Cardiac muscle cell (in vitro differentiated cells and primary cell): ENCODE results near the gene HERC5. TPM values are rescaled to one million over a fixed set of nuclear protein-coding genes. Genes with fewer than 3 reads are reported as not detected.

ENCODE experiments used
- DNase-seq, 2 donors: peaks; one replicate each; pipeline versions ENCODE4 v3.0.0 to v3.0.0-alpha.2; 2010 to 2017; ENCODE audit warnings: low read depth in 1 of 2, low spot score in 1 of 2
- H3K27ac ChIP-seq: fragments of 200-600 bp; sonication (generic); 2 replicates; pipeline ENCODE4 v1.5.1; 2016
- H3K27me3 ChIP-seq: fragments of 200-600 bp; sonication (generic); 2 replicates; pipeline ENCODE4 v1.6.0; 2016; ENCODE audit warnings: control low read depth
- H3K36me3 ChIP-seq: fragments of 200-600 bp; sonication (generic); 2 replicates; pipeline ENCODE4 v1.5.1; 2016; ENCODE audit warnings: control low read depth
- H3K4me1 ChIP-seq: fragments of 200-600 bp; sonication (generic); 2 replicates; pipeline ENCODE4 v1.8.1; 2017; ENCODE audit warnings: low read depth, mild to moderate bottlenecking, mixed run types
- H3K4me3 ChIP-seq: fragments of 200-600 bp; sonication (generic); 2 replicates; pipeline ENCODE4 v1.5.1; 2016; ENCODE audit warnings: mild to moderate bottlenecking
- H3K9me3 ChIP-seq: fragments of 200-600 bp; sonication (generic); 2 replicates; pipeline ENCODE4 v1.5.1; 2017; ENCODE audit warnings: low read depth, mild to moderate bottlenecking, control low read depth
- polyA plus RNA-seq: library from polyadenylated mRNA; unstranded; fragments of >200 nt; fragmentation: Nextera tagmentation; extraction: Ambion mirVana; gene quantifications from 2 replicates; pipeline ENCODE4 v1.2.1, GENCODE V29; 2016
- total RNA-seq: library from RNA; depleted of rRNA; stranded (reverse); fragments of >200 nt; gene quantifications from 2 replicates; pipeline ENCODE4 v1.2.3, GENCODE V29; 2016
- TF ChIP-seq, protein P1 (sequence below): IDR thresholded peaks from 2 replicates; pipeline ENCODE4 v1.5.1; 2012; ENCODE audit warnings: low read depth, mild to moderate bottlenecking, low read length

Gene HERC5
- total and polyA plus RNA-seq, 2 experiments from 2014 or later = 1.1 to 2.4 TPM

DNA sequence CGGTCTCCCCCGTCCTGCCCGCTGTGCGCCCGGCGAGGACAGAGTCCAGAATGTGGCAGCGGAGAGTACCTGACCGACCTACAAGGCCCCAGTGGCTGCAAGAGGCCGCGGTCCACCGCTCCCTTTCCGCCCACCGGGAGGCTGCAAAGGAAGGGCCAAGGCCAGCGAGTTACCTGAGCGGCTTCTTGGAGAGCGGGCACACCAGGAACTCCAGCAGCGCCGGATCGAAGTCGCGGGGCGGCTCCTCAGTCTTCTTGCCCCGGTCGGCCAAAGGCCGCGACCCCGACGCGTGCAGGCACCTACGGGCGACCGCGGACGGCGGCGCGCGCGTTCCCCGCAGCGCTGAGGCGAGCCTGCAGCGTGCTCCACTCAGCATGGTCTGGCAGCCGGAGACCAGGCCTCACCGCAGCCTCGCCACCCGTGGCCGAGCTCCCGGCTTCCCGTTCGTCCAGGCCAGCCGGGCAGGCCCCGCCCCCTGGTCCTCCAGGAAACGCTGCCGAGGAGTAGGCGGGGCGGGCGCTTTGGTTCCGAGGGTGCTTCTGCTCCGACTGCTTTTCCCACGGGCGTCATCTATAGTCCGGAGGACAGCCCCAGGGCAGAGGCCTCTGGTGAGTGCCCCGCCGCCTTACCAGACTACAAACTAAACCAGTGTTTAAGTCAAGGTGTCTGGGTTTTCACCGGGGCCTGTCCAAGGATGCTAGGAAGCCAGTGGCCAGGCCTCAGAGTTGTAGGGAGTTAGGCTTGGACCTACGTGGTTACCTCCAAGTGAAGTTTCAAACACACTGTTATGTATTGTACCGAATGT lies 66.6 kb downstream of the HERC5 start, which contains the start of gene PYURF:
Gene PYURF (minus strand): TSS at position 452 of the 805 bp plus-strand sequence. CDS start 76 bp downstream, at position 376.
- Histone ChIP-seq H3K4me3 (peak within 1 kb of the TSS; percentile 70), H3K27me3 (no peaks in the 10 kb centered on the region), H3K36me3 (peaks cover 14% of the 10 kb centered on the region), H3K9me3 (no peaks in the 10 kb centered on the region), H3K4me1 (peaks cover 13% of the 10 kb centered on the region), H3K27ac (peak within 1 kb of the TSS; percentile 97)
- TF ChIP-seq, protein P1, sequence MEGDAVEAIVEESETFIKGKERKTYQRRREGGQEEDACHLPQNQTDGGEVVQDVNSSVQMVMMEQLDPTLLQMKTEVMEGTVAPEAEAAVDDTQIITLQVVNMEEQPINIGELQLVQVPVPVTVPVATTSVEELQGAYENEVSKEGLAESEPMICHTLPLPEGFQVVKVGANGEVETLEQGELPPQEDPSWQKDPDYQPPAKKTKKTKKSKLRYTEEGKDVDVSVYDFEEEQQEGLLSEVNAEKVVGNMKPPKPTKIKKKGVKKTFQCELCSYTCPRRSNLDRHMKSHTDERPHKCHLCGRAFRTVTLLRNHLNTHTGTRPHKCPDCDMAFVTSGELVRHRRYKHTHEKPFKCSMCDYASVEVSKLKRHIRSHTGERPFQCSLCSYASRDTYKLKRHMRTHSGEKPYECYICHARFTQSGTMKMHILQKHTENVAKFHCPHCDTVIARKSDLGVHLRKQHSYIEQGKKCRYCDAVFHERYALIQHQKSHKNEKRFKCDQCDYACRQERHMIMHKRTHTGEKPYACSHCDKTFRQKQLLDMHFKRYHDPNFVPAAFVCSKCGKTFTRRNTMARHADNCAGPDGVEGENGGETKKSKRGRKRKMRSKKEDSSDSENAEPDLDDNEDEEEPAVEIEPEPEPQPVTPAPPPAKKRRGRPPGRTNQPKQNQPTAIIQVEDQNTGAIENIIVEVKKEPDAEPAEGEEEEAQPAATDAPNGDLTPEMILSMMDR = no peak
- DNase-seq = peak; percentile 96 to 98

DNA sequence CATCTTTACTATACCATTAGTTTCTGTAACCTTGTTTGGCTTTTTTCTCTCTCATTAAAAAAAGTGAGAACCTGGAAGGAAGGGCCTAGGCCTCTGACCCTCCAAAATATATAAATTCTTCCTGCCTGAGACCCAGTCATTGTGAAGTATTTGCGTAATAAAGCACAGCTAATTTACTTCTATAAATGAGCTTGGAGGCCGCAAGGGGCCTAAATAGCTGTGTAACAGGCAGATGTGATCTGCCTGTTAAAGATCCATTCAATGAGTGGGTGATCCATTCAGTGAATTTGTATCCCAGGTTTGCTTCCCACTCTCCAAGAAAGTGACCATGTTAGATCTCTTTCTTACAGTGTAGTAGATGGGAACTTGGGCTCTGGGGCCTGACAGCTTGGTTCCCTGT lies 67.3 kb downstream of the HERC5 start:
- Histone ChIP-seq H3K36me3 (peaks cover 14% of the 10 kb centered on the region), H3K27me3 (no peaks in the 10 kb centered on the region), H3K4me3 (peak overlapping the region; percentile 70), H3K9me3 (no peaks in the 10 kb centered on the region), H3K27ac (peak overlapping the region; percentile 97), H3K4me1 (peaks cover 13% of the 10 kb centered on the region)
- TF ChIP-seq, protein P1 = no peak
- peak in 1 of 2 donors; percentile 23 for DNase-seq

DNA sequence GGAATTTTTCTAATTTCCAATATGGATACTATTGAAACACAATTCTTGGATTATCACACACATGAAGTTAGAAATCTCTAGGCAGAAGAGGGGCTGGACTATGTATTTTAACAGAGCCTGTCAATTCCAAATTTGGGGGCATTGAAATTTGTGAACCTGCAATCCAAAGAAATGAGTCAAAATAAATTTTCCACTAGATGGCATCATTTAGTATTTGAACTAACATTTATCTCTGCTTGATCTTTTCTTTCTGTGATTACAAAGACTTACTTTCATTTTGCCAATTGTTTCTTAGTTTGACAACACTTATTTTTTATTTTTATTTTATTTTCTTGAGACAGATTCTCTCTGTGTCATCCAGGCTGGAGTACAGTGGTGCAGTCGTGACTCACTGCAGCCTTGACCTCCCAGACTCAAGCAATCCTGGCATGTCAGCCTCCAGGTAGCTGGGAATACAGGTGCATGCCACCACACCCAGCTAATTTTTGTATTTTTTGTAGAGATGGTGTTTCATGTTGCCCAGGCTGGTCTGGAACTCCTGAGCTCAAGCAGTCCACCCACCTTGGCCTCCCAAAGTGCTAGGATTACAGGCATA lies 69.4 kb downstream of the HERC5 start:
- Histone ChIP-seq H3K4me1 (peaks cover 13% of the 10 kb centered on the region), H3K27ac (no peak overlapping the region), H3K27me3 (no peaks in the 10 kb centered on the region), H3K36me3 (peaks cover 3% of the 10 kb centered on the region), H3K9me3 (no peaks in the 10 kb centered on the region), H3K4me3 (no peak overlapping the region)
- DNase-seq = no peak
- TF ChIP-seq, protein P1 = no peak

DNA sequence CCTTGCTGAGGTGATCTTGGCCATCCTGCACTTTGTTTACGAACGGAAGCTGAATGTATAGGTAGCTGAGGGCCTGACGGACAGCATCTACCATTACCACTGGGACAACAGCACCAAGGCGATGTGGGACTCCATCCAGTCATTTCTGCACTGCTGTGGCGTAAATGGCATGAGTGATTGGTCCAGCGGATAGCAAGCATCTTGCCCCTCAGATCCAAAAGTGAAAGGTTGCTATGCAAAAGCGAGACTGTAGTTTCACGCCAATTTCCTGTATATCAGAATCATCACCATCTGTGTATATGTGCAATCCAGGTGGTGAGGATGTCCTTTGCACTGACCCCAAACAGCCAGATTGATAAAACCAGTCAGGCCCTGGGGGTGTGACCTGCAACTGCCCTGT lies 70.9 kb downstream of the HERC5 start:
- H3K27me3 ChIP-seq = no peaks in the 10 kb centered on the region
- H3K4me1 ChIP-seq = peaks cover 7% of the 10 kb centered on the region
- no peak for DNase-seq
- TF ChIP-seq, protein P1 = no peak
- no peaks in the 10 kb centered on the region for H3K9me3 ChIP-seq
- H3K4me3 ChIP-seq = no peak overlapping the region
- H3K36me3 ChIP-seq = no peaks in the 10 kb centered on the region
- H3K27ac ChIP-seq = no peak overlapping the region

DNA sequence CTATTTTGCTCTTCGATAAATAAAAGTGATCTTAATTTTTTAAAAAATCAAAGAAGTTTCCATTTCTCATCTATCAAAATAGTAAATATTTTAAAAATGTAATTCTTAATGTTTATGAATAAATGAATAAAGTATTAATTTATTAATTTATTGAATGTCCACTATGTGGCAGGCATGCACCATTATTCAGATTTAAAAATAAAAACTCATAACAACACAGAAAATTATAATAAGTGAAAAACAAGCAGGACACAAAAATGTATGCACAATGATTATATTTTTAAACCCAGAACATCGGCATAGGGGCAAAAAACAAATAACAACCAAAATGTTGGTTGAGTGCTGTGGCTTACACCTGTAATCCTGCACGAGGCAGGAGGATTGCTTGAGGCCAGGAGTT lies 71.9 kb downstream of the HERC5 start:
- Histone ChIP-seq H3K9me3 (no peaks in the 10 kb centered on the region), H3K4me3 (no peak overlapping the region), H3K27me3 (no peaks in the 10 kb centered on the region), H3K27ac (no peak overlapping the region), H3K36me3 (no peaks in the 10 kb centered on the region), H3K4me1 (peaks cover 7% of the 10 kb centered on the region)
- TF ChIP-seq, protein P1 = no peak
- DNase-seq = peak in 1 of 2 donors; percentile 17
